HG02623 (cell line): ENCODE measurements around the gene NOTCH4.

Source experiments
- ATAC-seq: cut with Tn5 transposase; IDR thresholded peaks from one replicate; pipeline ENCODE4 v1.9.1; 2021; ENCODE audit warnings: moderate library complexity; ENCODE audit not compliant: unreplicated experiment

NOTCH4 gene

DNA sequence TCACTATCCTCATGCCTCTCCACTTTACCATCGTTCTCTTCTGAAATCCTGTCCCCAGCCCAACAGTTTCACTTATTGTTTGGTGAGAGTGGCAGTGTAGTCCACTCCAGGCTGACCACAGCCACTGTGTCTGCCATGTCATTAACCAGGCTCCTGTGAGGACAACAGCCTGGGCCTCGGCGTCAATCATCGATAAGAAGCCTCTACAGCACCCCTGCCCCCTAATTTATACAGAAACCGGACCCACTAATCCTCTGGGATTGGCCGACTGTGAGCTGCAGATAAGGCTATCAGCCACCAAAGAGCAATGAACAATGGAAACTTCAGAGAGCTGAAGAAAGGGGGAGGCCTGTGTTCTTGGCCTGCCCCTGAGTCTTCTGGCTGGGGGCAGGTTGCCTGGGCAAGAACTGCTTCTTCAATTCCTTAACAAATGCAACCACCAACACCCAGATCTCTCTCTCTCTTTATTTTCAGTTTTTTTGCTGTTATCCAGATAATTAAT lies 56.1 kb downstream of the NOTCH4 start:
- ATAC-seq: no peak

DNA sequence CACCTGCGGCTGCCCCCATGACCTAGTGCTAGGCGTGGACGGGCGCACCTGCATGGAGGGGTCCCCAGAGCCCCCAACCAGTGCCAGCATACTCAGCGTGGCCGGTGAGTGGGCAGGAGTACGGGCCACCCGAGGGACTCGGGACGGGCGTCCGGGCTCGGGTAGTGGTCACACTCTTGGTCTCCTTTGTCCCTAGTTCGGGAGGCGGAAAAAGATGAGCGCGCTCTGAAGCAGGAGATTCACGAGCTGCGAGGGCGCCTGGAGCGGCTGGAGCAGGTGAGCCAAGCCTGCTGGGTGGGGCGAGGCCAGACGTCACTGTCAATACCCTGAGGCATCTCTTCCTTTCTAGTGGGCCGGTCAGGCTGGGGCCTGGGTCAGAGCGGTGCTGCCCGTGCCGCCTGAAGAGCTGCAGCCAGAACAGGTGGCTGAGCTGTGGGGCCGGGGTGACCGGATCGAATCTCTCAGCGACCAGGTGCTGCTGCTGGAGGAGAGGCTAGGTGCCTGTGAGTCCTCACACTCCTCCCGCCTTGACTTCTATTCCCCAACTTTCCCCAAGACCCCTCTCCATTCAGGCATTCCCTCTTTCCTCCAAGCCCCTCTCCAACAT lies 56.6 kb downstream of the NOTCH4 start:
- no peak for ATAC-seq

DNA sequence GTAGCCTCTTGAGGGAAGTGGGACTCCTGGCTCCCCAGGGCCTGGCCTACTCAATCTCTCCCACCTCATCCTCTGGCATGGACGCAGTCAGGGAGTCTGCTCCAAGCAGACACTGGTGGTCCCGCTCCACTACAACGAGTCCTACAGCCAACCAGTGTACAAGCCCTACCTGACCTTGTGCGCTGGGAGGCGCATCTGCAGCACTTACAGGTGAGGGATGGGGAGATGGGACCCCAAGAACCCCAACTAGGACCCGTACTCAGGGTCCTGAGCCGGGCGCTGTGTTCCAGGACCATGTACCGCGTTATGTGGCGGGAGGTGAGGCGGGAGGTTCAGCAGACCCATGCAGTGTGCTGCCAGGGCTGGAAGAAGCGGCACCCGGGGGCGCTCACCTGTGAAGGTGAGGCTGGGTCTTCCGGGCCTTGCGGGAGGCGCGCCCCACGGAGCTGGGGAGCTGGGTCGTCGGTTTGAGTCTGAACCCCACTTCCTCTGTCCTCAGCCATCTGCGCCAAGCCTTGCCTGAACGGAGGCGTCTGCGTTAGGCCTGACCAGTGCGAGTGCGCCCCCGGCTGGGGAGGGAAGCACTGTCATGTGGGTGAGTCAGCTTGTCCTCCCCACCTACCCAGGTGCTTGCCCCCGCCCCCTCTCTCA lies 57.3 kb downstream of the NOTCH4 start:
- no peak for ATAC-seq

GRCh38 chr6:32164295-32164694 lies 59.6 kb downstream of the NOTCH4 start, which contains the start of gene EGFL8:
EGFL8 (plus strand) TSS chr6:32164595; CDS start chr6:32166166, 1,571 bp downstream.
- no peak for ATAC-seq

- ATAC-seq: no peak
Measured at GRCh38 chr6:32163559-32164258, 60.2 kb downstream of the NOTCH4 start.

DNA sequence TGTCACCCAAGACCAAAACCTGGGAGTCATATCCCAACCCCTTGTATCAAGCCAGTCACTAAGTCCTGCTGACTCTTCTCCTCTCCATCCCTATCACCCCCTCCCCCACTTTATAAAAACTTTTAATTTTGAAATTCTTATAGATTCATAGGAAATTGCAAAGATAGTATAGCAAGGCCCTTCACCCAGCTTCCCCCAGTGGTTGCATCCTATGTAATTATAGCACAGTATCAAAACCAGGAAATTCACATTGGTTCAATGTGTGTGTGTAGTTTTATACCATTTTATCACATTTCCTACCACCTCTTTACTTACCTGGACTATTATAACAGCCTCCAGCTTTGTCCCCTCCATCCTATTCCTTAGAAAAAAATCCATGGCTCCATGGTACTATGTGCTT lies 65.8 kb downstream of the NOTCH4 start:
- no peak for ATAC-seq

DNA sequence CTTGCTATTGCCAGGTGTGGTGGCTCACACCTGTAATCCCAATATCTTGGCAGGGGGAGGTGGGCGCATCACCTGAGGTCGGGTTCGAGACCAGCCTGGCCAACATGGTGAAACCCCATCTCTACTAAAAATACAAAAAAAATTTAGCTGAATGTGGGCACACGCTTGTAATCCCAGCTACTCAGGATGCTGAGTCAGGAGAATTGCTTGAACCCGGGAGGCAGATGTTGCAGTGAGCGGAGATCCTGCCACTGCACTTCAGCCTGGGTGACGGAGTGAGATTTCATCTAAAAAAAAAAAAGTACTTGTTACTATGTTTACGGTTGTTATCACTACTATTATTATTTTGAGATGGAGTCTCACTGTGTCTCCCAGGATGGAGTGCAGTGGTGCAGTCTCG lies 67.0 kb downstream of the NOTCH4 start:
- no peak for ATAC-seq

GRCh38 chr6:32154514-32155161 lies 69.2 kb downstream of the NOTCH4 start:
- ATAC-seq: no peak

DNA sequence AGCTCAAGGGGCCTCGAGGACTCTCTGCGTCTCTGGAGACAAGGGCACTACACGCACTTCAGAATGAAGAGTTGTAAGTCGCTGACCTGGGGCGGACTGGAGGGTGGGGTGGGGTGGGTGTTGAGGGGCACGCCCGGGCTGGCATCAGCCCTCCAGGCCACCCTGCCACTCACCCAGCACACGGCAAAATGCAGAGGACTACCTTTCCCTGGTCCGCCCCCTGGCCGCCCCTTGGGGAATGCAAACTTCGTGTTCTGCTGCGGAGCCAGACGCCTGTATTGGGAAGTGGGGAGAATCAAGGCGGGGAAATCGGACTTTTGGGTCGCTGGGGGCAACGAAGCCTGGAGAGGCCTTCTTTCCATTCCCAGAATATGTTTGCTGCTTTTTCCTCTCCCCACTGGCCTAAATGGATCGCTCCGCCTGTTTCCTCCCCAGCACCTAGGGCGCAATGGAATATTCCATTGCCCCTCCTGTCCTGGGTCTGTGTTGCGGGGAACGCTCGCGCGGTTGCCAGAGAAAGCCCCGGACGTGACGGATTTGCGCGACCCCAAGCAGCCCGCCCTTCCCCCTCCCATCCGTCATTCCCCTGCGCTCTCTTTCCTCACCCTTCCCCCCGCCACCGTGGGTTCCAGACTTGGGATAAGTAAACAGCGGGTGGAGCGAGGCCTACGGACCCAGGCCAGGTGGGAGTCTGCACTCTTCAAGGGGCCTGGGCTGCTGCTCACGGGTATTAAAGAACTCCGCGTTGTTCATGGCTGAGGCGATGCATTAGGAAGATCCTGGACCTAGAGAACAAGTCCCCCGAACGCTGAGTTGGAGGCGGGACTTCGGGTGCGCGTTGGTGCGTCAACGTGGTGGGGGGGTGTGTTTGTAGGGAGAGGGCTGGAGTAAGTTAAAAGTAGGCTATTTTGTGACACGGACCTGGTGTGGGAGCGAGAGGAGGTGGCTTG lies 70.0 kb downstream of the NOTCH4 start, which contains the start of gene PPT2:
TSS of gene PPT2 (plus strand) at position 578 of the 950 bp plus-strand sequence. CDS start 454 bp downstream, outside the sequence.
- ATAC-seq: no peak

- ATAC-seq: no peak
Measured at GRCh38 chr6:32152769-32153563, 70.9 kb downstream of the NOTCH4 start.

- no peak for ATAC-seq
Measured at GRCh38 chr6:32151863-32152768, 71.8 kb downstream of the NOTCH4 start, which contains the start of gene PRRT1. PRRT1 (minus strand) TSS chr6:32151939; CDS start chr6:32151827, 112 bp downstream.

- ATAC-seq: no peak
Measured at GRCh38 chr6:32151181-32151862, 72.5 kb downstream of the NOTCH4 start.

DNA sequence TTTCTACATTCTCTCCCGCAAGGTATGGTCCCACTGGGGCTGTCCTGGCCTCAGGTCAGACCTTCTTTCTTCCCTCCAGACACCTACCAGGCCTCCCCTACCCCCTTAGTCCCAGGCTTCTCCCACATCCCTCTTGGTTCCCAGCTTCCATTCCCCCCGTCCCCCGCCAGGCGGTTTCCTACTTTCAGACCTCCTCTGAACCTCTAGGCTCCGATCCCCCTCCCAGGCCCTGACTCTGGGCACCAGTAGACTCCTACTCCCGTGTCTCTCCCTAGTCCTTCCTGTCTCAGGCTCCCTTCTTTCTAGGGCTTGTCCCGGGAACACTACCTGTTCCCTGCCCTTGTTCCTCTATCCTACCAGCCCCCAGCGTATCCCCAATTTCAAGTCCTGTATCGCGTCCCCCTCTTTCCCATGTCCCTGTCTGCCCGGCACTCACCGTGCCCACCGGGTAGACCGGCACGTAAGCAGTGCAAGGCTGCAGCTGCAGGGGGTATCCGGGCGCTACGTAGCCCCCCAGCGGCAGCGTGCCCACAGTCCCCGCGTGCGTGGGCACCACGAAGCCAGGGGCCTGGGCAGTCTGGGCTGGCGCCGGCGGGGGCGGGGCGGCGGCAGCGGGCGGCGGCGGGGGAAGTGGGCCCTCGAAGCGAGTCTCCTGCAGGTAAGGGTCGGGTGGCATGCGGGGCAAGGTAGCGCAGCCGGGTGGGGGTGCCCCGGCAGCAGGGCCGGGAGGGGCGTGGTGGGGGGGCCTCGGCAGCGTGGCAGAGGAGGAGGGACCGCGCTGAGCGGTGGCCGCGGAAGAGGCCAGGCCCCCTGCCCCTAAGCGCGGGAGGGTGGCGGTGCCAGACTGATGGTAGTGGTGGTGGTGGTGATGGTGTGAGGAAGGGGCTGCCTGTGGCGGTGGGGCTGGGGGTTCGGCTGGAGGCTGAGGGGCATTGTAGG lies 73.7 kb downstream of the NOTCH4 start:
- ATAC-seq: no peak

- ATAC-seq: no peak
Measured at GRCh38 chr6:32149092-32149755, 74.6 kb downstream of the NOTCH4 start.

GRCh38 chr6:32148289-32149091 lies 75.4 kb downstream of the NOTCH4 start:
- ATAC-seq: no peak
